GM19468 (cell line): Measurements from ENCODE around the gene RBM5.

ENCODE experiments used
- ATAC-seq: cut with Tn5 transposase; IDR thresholded peaks from one replicate; pipeline ENCODE4 v1.9.1; 2021; ENCODE audit warnings: mild to moderate bottlenecking, moderate library complexity, moderate number of reproducible peaks; ENCODE audit not compliant: unreplicated experiment; ENCODE audit errors: extremely low read depth

RBM5 gene

DNA sequence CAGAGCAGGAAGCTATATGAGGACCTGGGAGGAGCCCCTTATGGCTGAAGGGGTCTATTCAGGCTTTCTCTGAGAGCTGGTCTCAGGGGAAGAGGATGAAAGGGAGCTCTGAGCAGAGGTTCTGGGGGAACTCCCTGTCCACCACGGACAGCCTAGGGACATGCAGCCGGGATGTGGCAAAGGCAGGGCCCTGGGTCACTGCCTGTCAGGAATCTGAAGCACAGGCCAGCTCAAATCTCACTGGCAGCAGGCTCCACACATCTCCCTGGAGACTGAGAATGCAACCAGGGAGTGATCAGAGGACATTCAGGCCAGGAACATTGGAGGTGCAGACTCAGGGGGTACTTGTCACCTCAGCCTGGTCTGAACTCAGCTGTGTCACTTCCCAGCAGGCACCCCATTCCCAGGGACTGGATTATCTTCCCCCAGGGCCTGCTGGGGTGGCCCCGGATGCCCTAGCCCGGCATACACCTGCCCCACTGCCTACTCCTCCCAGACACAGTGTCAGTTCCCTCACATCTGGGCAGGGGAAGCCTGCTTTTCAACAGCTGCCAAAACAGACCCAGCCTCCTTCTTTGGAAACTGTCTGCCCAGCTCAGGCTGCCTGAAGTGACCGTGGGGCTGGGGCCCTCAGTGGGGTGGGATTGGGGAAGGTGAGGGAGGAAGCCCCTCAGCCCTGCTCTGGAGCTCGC lies 48.1 kb downstream of the RBM5 start:
- no peak for ATAC-seq

DNA sequence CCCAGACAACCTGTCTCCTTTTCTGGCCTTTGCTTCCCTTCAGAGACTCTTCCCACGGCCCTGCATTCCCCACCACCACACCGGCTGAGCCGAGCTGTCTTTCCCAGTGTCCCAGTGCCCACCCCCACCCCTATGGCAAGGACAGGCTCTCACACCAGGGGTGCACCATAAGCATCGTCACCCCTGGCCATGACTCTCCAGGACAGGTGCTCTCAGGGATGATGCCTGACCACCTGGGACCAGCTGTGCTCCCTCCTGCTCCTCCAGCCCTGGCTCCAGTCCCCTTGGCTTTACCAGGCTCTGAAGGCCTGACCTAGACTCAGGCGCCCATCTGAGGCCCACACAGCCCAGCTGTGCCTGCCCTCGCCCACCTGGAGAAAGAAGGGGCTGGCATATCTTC lies 48.8 kb downstream of the RBM5 start:
- ATAC-seq = no peak

GRCh38 chr3:50138266-50139200 lies 49.8 kb downstream of the RBM5 start:
- no peak for ATAC-seq

DNA sequence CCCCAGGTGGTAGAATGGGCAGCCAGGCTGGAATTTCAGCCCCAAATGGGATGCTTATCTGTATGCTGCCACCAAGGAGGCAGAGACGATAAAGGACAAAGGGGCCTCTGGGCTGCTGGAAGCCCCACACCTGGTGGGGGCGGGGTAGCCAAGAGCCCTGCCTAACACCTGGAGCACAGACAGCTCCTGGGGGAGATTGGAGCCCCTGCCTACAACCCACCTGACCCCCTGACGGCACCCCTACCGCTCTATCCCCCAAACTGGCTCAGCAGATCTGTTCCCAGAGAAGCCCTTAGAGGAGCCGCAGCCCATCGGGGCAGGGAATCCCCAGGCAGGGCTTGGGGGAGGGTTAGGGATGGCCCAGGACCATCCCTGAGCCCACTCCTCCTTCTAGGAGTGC lies 50.6 kb downstream of the RBM5 start:
- no peak for ATAC-seq

GRCh38 chr3:50139718-50140423 lies 51.2 kb downstream of the RBM5 start:
- ATAC-seq = no peak

- no peak for ATAC-seq
Observed at GRCh38 chr3:50140990-50141389, 52.3 kb downstream of the RBM5 start.

DNA sequence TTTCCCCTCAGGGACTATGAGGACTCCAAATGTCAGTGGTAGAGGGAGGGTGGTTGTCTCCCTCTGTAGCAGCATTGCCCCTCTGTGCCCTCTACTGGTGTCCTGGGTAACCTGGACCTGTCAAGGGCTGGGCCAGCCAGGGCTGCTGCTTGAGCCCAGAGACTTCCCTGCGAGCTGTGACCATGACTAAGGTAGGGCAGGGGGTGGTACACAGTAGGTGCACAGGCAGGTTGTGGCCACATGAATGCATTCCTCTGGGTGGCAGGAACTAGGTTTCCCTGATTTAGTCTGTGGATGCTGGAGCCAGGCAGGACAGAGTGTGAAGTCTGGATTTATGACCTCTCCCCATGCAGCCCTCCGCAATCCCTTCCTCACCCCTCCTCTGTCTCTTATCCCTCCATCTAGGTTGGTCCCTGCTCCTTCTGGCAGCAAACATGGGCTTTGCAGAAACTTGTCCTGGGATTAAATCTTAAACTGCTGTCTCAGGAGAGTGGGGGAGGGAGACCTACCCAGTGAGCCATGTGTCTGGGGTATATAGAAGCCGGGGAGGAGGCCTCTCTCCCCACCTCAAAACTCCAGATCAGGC lies 57.7 kb downstream of the RBM5 start:
- ATAC-seq = no peak

- ATAC-seq = no peak
Observed at GRCh38 chr3:50147016-50147415, 58.3 kb downstream of the RBM5 start.

DNA sequence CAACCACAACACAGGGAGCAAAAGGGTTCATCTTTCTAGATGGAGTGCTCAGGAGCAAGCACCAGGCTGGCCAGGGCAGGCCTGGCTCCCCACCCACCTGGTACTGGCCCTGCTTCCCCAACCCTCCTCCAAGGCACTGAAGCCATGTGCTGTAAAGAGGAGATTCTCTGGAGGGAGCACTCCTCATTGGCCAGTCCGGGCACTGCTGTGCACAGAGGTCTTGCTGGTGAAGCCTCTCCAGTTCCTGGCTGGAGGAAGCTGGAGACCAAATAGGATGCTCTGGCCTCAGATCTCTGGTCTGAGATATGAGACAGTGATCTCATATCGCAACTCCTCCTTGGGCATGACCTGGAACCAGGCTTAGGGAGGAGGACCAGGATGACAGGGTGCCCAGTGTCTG lies 58.7 kb downstream of the RBM5 start:
- no peak for ATAC-seq

GRCh38 chr3:50147861-50148260 lies 59.1 kb downstream of the RBM5 start:
- ATAC-seq = no peak

DNA sequence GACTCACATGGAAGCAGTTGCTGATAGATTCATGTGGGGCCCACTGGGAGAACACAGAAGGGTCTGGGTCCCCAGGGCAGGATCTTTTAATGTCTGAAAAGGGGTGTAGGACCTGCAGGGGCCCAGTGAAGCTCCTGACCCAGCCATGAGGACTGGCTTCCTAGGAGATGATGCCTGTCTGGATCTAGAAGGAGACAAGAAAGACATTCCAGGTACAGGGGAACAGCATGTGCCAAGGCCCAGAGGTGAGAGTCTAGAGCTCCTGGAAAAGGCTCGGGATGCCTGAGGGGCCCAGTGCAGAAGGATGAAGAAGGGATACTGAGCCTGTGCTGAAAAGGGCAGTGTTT lies 61.7 kb downstream of the RBM5 start:
- no peak for ATAC-seq

GRCh38 chr3:50150863-50151686 lies 62.4 kb downstream of the RBM5 start:
- no peak for ATAC-seq

GRCh38 chr3:50151728-50152127 lies 63.0 kb downstream of the RBM5 start:
- no peak for ATAC-seq

- no peak for ATAC-seq
Observed at GRCh38 chr3:50153782-50154475, 65.2 kb downstream of the RBM5 start.

DNA sequence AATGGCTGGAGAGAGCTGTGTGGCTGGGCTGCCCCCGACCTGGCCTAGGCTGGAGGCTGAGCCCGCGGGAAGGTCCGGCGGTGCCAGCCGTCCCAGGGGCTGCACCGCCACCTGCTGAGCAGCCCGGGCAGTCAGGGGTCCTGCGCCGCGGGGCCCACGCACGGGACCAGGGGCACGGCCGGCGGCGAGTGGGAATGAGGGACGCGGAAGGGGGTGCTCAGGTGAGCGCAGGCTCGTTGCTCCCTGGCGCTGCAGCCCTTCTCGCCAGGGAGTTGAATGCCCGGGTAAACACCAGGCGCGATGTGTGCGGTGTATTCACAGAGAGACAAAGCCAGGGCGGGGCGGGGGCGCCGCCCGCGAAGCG lies 65.7 kb downstream of the RBM5 start:
- ATAC-seq = no peak

- no peak for ATAC-seq
Observed at GRCh38 chr3:50154840-50155490, 66.2 kb downstream of the RBM5 start, which contains the start of gene SEMA3F. Gene SEMA3F (plus strand): TSS chr3:50155324. CDS start chr3:50159623, 4,299 bp downstream.

- no peak for ATAC-seq
Observed at GRCh38 chr3:50155491-50155878, 66.8 kb downstream of the RBM5 start.

- ATAC-seq = no peak
Observed at GRCh38 chr3:50155891-50156290, 67.2 kb downstream of the RBM5 start.
